GM13976 (cell line): Measurements from ENCODE around the gene TNP2.
"Not testable (repeated sequence)": the region's sequence is repeated elsewhere in the genome, so short reads cannot be mapped to it uniquely, and the experiment has no call there.

Source experiments
- DNase-seq: peaks from one replicate; pipeline ENCODE4 v3.0.0; 2012; ENCODE audit warnings: low spot score
- in situ Hi-C: fragments of 300-500 bp; cut with MboI; formaldehyde crosslinking; loops from one replicate; pipeline ENCODE4 v1.12.0; 2022; ENCODE audit warnings: low sequenced_read_pairs, mixed read lengths, inconsistent platforms; ENCODE audit not compliant: unreplicated experiment
- TF ChIP-seq, protein P1 (sequence below): IDR thresholded peaks from 2 replicates; pipeline ENCODE4 v1.5.1; 2012; ENCODE audit warnings: borderline replicate concordance, mild to moderate bottlenecking; ENCODE audit not compliant: insufficient read depth; ENCODE audit errors: extremely low read depth, missing control alignments, control extremely low read depth

TNP2 gene

DNA sequence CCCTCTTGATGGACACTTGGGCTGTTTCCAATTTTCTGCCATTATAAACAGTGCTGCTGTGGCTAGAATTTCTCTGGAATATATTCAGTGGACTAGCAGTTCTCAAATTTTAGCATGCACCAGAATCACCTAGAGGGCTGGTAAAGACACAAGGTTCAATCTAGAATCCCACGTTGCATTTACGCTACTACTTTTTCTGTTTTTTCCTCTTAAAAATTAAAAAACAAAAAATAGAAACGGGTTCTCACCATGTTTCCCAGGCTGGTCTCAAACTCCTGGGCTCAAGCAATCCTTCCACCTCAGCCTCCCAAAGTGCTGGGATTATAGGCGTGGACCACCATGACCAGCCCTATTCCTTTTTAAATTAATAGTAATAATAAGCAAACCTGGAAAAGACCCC lies 26.5 kb upstream of the TNP2 start:
- TF ChIP-seq, protein P1, sequence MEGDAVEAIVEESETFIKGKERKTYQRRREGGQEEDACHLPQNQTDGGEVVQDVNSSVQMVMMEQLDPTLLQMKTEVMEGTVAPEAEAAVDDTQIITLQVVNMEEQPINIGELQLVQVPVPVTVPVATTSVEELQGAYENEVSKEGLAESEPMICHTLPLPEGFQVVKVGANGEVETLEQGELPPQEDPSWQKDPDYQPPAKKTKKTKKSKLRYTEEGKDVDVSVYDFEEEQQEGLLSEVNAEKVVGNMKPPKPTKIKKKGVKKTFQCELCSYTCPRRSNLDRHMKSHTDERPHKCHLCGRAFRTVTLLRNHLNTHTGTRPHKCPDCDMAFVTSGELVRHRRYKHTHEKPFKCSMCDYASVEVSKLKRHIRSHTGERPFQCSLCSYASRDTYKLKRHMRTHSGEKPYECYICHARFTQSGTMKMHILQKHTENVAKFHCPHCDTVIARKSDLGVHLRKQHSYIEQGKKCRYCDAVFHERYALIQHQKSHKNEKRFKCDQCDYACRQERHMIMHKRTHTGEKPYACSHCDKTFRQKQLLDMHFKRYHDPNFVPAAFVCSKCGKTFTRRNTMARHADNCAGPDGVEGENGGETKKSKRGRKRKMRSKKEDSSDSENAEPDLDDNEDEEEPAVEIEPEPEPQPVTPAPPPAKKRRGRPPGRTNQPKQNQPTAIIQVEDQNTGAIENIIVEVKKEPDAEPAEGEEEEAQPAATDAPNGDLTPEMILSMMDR: no peak
- in situ Hi-C loops: no loop called here
- DNase-seq: no peak

DNA sequence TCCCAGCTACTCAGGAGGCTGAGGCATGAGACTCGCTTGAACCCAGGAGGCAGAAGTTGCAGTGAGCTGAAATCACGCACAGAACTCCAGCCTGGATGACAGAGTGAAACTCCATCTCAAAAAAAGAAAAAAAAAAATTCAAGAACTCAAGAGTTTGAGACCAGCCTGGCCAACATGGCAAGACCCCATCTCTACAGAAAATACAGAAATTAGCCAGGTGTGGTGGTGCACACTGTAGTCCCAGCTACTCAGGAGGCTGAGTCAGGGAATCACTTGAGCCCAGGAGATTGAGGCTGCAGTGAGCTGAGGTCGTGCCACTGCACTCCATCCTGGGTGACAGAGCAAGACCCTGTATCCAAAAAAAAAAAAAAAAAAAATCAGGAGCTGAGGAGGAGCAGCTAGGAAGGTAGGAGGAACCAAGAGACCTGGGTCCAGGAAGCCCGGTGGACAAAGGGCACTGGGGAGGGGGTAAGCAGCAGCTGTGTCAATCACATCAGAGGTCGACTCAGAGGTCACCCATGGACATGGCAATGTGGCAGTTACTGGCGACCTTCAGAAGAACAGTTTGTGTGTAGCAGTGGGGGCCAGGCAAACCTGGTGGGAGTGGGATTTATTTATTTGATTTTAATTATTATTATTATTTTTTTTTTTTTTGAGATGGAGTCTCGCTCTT lies 23.1 kb upstream of the TNP2 start:
- in situ Hi-C loops: no loop called here
- DNase-seq: no peak
- TF ChIP-seq, protein P1: no peak

DNA sequence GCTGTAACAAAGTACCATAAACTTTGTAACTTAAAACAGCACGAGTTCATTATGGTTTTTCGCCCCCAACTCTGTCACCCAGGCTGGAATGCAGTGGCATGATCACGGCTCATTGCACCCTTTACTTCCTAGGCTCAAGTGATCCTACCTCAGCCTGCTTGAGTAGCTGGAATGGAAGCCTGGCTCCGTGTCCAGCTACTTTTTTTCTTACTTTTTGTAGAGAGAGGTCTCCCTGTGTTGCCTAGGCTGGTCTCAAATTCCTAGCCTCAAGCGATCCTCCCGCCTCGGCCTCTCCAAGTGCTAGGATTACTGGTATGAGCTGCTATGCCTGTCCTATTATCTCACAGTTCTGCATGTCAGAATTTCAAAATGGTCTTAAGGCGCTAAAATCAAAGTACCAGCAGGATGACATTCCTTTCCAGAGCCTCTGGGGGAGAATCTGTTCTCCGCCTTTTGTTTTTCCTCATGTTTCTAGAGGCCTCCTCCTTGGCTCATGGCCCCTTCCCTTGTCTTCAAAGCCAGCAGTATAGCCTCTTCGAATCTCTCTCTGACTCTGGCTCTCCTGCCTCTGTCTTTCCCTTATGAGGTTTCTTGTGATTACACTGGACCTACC lies 22.1 kb upstream of the TNP2 start:
- TF ChIP-seq, protein P1: no peak
- in situ Hi-C loops: no loop called here

DNA sequence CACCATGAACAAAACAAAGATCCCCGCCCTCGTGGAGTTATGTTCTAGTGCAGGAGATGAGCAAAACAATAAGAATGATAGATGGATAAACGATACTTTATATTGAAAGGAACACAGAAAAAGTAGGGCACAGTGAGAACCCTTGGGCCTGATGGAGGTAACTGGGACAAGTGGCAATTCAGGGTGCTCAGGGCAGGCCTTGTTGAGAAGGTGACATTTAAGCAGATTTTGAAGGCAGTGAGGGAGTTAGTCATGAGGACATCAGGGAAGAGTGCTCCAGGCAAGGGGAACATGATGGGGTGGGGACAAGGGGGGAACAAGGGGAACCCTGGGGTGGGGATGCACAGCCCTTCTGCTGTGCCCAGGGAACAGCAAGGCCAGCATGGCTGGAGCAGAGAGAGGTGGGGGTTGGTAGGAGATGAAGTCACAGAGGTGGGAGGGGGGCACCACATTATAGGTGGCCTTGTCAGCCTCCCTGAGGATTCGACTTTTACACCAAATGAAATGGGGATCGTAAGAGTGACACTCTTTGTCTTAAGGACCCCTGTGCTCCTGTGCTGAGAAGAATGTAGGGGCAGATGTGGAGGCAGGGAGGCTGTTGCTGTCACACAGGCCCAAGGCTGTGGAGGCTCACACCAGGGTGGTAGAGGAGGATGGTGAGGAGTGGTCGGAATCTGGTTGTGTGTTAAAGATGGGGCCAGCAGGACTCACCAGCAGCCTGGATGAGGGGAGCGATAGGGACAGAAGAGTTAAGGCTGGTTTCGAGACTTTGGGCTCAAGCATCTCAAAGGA lies 21.2 kb upstream of the TNP2 start:
- in situ Hi-C loops: no loop called here
- DNase-seq: no peak
- TF ChIP-seq, protein P1: no peak

More for the DNA sequence above, 22.1 kb upstream of the TNP2 start:
- DNase-seq: no peak

DNA sequence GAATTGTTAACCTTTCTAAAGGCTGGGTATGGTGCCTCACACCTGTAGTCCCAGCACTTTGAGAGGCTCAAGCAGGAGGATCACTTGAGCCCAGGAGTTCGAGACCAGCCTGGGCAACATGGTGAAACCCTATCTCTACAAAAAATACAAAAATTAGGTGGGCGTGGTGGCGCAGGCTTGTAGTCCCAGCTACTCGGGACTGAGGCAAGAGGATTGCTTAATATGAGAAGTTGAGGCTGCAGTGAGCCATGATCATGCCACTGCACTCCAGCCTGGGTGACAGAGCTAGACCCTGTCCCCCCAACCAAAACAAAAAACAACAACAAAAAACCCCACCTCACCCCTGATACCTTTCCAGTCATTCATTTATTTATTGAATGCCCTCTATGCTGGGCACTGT lies 20.6 kb upstream of the TNP2 start:
- in situ Hi-C loops, DNase-seq: not testable (repeated sequence)

DNA sequence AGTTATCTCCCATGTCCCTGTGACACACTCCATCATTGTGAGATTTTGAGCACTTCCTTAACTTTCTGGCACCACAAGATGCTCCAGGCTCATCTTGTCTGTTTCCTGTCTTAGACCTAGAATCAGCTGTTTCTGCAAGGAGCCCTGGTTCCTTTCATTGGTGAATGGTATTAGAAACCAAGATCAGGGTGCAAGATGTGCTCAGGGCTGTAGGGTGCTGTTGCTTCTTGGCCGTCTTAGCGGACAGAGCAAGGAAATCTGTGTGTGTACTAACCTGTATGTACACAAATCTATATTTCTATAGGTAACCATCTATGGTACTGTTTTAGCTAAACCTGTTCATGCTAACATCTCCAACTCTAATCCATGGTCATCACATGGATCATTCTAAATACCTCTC lies 20.1 kb upstream of the TNP2 start:
- TF ChIP-seq, protein P1: no peak
- in situ Hi-C loops: no loop called here
- DNase-seq: no peak

DNA sequence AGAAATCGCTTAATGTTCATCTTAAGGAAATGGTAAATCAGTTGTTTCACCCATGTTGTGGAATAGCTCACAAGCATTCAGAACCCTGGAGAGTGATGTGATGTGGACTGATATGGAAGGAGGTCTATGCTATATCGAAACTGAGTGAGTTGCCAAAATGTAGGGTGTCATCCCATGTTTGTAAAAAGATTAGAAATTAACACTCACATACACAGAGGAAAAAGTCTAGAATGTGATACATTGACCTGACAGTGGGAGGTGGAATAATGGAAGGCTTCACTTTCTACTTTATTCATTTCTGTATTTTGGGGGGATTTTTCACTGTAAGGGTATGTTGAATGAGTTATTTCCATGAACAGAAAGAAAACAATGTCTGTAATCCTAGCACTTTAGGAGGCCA lies 16.7 kb upstream of the TNP2 start:
- DNase-seq: no peak
- TF ChIP-seq, protein P1: no peak
- in situ Hi-C loops: no loop called here
